Activated T-helper 1 cell treated with anti-CD3 and anti-CD28 coated beads, Interleukin-12 subunit alpha, Interleukin-12 subunit beta, Interleukin-2, Interleukin-4 antibody, amounts not matched to agents 30 ng/mL and 10 ng/mL and 1 ng/mL, durations not matched to agents 14 hours and 24 hours and 36 hours (primary cell): ENCODE measurements around the gene RELA. TPM values are rescaled to one million over a fixed set of nuclear protein-coding genes. Genes with fewer than 3 reads are reported as not detected.
A peak's percentile ranks its signal among the peaks of the same experiment; 100 is the strongest.

ENCODE experiments used
- DNase-seq: peaks from one replicate; pipeline ENCODE4 v3.0.0; 2021; ENCODE audit warnings: low spot score
- H3K27ac Mint-ChIP-seq: one replicate; pipeline ENCODE4 v1.8.0; 2021; ENCODE audit warnings: mild to moderate bottlenecking, mixed read lengths
- H3K27me3 Mint-ChIP-seq: one replicate; pipeline ENCODE4 v1.8.0; 2022; ENCODE audit warnings: mild to moderate bottlenecking, moderate library complexity, mixed read lengths; ENCODE audit not compliant: insufficient read depth
- H3K36me3 Mint-ChIP-seq: one replicate; pipeline ENCODE4 v1.8.0; 2021; ENCODE audit warnings: low read depth, mixed read lengths
- H3K4me1 Mint-ChIP-seq: one replicate; pipeline ENCODE4 v1.8.0; 2021; ENCODE audit warnings: low read depth, mixed read lengths
- H3K4me3 Mint-ChIP-seq: one replicate; pipeline ENCODE4 v1.8.0; 2021; ENCODE audit warnings: mild to moderate bottlenecking, moderate library complexity, mixed read lengths
- H3K9me3 Mint-ChIP-seq: one replicate; pipeline ENCODE4 v1.8.0; 2021; ENCODE audit warnings: mixed read lengths
- intact Hi-C: fragments of 100-400 bp; cut with micrococcal nuclease; formaldehyde crosslinking; loops from one replicate; pipeline ENCODE4 v1.15.1; 2024
- total RNA-seq: library from RNA; stranded (reverse); gene quantifications from 2 replicates; pipeline ENCODE4 v1.2.3, GENCODE V29; 2022

The RELA gene
- total RNA-seq, 1 donor from 2014 or later: 102 TPM

DNA sequence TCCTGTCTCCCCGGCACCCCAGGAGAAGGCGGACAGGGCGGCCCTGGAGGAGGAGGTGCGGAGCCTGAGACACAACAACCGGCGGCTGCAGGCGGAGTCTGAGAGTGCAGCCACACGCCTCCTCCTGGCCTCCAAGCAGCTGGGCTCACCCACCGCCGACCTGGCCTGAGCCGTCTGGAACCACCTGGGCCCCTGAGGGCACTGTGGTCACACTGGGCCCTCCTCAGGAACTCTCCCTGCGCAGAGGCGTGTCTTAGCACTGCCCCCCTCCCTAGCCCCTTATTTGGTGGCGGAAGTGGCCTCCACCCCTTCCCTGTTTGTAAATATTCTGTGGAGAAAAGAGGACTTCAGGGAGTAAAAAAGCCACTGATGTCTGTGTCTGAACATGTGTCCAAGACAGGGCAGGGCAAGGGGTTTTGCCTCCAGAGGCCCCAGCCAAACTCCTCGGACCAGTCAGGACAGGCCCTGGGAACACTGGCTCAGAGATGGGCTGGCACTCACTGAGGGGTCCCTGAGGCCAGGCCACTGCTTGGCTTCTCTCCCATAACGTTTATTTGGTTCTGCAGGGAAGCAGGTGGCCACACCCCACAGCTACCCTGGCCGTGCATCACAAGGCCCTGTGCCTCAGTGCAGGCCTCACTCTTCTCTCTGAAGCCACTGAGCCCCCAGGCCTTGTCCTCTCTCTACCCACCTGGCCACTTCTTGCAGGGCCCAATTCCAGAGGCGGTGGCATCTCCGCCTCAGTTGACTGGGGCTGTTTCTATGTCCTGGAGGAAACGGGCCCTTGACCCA, 12.0 kb downstream of the RELA start:
- H3K4me1 Mint-ChIP-seq: peaks cover 31% of the 10 kb centered on the region
- H3K4me3 Mint-ChIP-seq: no peak overlapping the region
- peaks cover 3% of the 10 kb centered on the region for H3K27me3 Mint-ChIP-seq
- H3K9me3 Mint-ChIP-seq: no peaks in the 10 kb centered on the region
- peak overlapping the region; percentile 21 for H3K27ac Mint-ChIP-seq
- intact Hi-C loops: no loop called here
- peaks cover 29% of the 10 kb centered on the region for H3K36me3 Mint-ChIP-seq
- DNase-seq: no peak

DNA sequence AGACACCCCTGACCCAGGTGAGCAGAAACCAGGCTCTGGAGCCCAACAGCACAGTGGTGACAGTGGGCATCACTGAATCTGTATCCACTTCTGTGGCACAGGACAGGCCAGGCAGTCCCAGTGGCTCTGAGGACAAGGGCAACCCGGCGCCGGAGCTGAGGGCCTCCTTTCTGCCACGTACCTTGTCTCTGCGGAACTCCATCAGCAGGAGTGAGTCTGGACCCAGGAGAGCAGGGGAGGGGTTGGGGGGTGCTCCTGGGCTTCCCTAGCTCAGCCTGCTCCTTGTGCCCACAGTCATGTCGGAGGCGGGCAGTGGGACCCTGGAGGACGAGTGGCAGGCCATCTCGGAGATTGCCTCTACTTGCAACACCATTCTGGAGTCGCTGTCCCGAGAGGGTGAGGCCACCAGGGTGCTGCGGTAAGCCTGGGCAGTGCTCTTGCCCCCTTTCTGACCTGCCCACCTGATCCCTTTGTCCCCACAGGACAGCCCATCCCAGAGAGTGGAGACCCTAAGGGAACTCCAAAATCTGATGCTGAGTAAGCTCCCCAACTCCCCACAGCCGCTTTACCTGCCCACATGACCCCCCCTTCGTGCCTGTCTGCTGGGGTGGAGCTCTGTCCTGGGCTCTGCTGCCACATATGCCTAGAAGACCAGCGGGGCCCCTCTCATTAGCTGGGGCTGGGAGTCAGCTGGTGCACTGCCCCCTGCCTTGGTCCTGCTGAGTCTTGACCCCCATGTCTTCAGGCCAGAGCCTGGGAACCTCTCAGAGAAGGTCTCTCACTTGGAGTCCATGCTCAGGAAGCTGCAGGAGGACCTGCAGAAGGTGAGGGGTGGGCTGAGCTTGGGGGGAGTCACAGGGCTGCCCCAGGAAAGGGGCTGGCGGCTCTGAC, 12.8 kb downstream of the RELA start:
- Mint-ChIP-seq H3K4me1 (peaks cover 28% of the 10 kb centered on the region), H3K4me3 (no peak overlapping the region), H3K27me3 (peaks cover 3% of the 10 kb centered on the region), H3K9me3 (no peaks in the 10 kb centered on the region), H3K36me3 (peaks cover 27% of the 10 kb centered on the region), H3K27ac (no peak overlapping the region)
- no peak for DNase-seq
- intact Hi-C loops: no loop called here

DNA sequence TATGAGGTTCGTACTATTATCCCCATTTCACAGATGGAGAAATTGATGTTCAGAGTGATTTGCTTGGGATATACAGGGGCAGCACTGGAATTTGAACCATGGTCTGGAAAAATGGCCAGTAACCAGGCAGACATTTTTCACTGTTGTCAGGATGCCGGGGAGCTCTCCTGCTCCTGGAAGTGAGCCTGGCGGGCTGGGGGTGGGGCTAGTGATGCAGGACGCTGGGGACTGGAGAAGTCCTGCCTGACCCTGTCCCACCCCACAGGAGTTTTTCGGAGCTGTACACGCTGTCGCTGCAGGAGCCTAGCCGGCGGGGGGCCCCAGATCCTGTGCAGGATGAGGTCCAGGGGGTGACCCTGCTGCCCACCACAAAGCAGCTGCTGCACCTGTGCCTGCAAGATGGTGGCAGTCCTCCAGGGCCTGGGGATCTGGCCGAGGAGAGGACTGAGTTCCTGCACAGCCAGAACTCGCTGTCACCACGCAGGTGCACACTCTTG, 13.7 kb downstream of the RELA start:
- intact Hi-C loops: no loop called here
- peaks cover 32% of the 10 kb centered on the region for H3K36me3 Mint-ChIP-seq
- no peak for DNase-seq
- peaks cover 3% of the 10 kb centered on the region for H3K27me3 Mint-ChIP-seq
- H3K4me3 Mint-ChIP-seq: no peak overlapping the region
- peaks cover 30% of the 10 kb centered on the region for H3K4me1 Mint-ChIP-seq
- H3K27ac Mint-ChIP-seq: no peak overlapping the region
- H3K9me3 Mint-ChIP-seq: no peaks in the 10 kb centered on the region

DNA sequence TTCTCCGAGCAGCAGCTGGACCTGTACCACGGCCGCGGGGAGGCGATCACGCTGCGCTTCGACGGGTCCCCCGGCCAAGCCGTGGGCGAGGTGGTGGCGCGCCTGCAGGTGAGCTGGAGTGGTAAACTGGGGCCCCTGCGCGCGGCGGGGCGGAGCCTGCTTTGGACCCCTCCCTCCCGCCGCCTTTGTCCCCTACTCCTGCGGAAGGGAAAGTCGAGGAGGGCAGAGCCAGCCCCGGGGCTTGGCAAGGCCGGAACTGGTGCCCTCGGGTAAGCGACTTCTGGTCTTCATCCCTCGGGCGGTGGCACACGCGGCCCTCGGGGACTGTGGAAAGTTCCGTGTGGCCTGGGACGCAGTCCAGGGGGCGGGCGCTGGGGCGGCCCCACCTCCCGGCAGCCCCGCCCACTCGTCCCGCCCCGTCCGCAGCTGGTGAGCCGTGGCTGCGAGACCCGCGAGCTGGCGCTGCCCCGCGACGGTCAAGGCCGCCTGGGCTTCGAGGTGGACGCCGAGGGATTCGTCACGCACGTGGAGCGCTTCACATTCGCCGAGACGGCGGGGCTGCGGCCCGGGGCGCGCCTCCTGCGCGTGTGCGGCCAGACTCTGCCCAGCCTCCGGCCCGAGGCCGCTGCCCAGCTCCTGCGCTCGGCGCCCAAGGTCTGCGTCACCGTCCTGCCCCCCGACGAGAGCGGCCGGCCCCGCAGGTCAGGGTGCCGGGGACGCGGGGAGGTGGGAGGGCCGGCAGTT, 15.6 kb downstream of the RELA start:
- H3K27me3 Mint-ChIP-seq: no peaks in the 10 kb centered on the region

DNA sequence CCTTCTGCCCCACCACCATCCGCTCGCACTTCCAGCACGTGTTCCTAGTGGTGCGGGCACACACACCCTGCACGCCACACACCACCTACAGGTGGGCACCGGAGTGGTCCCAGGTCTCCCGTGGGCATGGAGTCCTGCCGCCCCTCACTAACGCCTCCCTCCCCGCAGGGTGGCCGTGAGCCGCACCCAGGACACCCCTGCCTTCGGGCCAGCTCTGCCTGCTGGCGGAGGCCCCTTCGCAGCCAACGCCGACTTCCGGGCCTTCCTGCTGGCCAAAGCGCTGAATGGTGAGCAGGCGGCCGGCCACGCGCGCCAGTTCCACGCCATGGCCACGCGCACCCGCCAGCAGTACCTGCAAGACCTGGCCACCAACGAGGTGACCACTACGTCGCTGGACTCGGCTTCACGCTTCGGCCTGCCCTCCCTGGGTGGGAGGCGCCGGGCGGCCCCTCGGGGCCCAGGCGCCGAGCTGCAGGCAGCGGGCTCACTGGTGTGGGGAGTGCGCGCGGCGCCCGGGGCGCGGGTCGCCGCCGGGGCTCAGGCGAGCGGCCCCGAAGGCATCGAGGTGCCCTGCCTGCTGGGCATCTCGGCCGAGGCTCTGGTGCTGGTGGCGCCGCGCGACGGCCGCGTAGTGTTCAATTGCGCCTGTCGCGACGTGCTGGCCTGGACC, 16.3 kb downstream of the RELA start:
- intact Hi-C loops: no loop called here
- no peak for DNase-seq
- Mint-ChIP-seq H3K36me3 (peaks cover 32% of the 10 kb centered on the region), H3K4me1 (peaks cover 23% of the 10 kb centered on the region), H3K4me3 (no peak overlapping the region), H3K27me3 (no peaks in the 10 kb centered on the region), H3K27ac (no peak overlapping the region), H3K9me3 (no peaks in the 10 kb centered on the region)

More for the DNA sequence above, 15.6 kb downstream of the RELA start:
- no peak overlapping the region for H3K27ac Mint-ChIP-seq
- DNase-seq: no peak
- intact Hi-C loops: no loop called here
- peaks cover 29% of the 10 kb centered on the region for H3K36me3 Mint-ChIP-seq
- no peak overlapping the region for H3K4me3 Mint-ChIP-seq
- H3K9me3 Mint-ChIP-seq: no peaks in the 10 kb centered on the region
- H3K4me1 Mint-ChIP-seq: peaks cover 24% of the 10 kb centered on the region

DNA sequence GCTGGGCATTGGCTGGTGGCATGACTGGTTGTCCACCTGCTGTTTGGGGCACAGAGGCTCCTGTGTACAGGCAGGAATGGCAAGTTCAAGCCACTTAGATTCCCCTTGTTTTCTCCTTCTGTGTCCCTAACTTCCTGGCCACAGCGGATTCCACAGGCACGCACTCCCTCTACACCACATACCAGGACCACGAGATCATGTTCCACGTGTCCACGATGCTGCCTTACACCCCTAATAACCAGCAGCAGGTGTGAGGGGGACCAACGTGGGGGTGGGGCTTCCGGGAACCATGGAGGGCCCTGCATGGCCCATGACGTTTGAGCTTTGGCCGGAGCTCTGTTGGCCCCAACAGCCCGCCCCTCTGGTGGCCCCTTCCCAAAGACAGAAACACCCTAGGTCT, 17.0 kb downstream of the RELA start:
- intact Hi-C loops: no loop called here
- H3K36me3 Mint-ChIP-seq: peaks cover 31% of the 10 kb centered on the region
- H3K4me1 Mint-ChIP-seq: peaks cover 20% of the 10 kb centered on the region

DNA sequence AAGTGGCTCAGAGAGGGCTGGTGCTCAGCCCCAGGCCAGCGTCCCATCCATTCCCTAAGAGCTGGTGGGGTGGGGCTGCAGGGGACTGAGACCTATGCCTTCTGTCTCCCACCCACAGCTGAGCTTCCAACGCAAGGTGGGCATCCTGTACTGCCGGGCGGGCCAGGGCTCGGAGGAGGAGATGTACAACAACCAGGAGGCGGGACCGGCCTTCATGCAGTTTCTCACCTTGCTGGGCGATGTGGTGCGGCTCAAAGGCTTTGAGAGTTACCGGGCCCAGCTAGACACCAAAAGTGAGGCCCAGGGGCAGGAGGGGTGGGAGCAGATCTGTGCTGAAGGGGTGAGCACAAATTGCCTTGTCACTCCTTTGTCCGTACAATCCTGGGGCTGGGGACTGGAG, 17.9 kb downstream of the RELA start:
- DNase-seq: no peak
- no peaks in the 10 kb centered on the region for H3K9me3 Mint-ChIP-seq
- H3K27ac Mint-ChIP-seq: no peak overlapping the region

More for the DNA sequence above, 17.0 kb downstream of the RELA start:
- no peaks in the 10 kb centered on the region for H3K9me3 Mint-ChIP-seq
- H3K27ac Mint-ChIP-seq: no peak overlapping the region
- no peak overlapping the region for H3K4me3 Mint-ChIP-seq
- DNase-seq: no peak
- H3K27me3 Mint-ChIP-seq: no peaks in the 10 kb centered on the region

DNA sequence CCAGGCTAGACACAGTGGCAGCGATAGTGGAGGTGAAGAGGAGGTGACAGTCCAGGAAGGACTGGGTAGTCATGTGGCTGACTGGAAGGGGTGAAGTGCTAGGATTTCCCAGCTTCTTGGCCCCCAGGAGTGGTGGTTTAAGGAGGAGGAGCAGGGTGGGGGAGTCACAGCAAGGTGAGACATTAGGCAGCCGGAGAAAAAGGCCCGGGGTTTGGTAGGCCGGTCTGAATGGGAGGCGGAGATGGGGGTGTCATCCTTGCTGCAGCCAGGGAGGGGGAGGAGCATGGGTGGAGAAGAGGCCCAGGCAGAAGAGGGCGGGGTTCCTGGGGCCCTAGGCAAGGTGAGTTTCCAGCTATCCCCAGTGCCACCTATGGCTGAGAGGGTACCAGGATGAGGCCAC, 18.7 kb downstream of the RELA start:
- intact Hi-C loops: no loop called here
- Mint-ChIP-seq H3K4me3 (no peak overlapping the region), H3K27me3 (no peaks in the 10 kb centered on the region), H3K27ac (peak overlapping the region; percentile 61), H3K4me1 (peaks cover 29% of the 10 kb centered on the region), H3K9me3 (no peaks in the 10 kb centered on the region), H3K36me3 (peaks cover 31% of the 10 kb centered on the region)
- no peak for DNase-seq

More for the DNA sequence above, 17.9 kb downstream of the RELA start:
- H3K36me3 Mint-ChIP-seq: peaks cover 31% of the 10 kb centered on the region
- peaks cover 23% of the 10 kb centered on the region for H3K4me1 Mint-ChIP-seq
- intact Hi-C loops: no loop called here
- no peaks in the 10 kb centered on the region for H3K27me3 Mint-ChIP-seq
- no peak overlapping the region for H3K4me3 Mint-ChIP-seq

DNA sequence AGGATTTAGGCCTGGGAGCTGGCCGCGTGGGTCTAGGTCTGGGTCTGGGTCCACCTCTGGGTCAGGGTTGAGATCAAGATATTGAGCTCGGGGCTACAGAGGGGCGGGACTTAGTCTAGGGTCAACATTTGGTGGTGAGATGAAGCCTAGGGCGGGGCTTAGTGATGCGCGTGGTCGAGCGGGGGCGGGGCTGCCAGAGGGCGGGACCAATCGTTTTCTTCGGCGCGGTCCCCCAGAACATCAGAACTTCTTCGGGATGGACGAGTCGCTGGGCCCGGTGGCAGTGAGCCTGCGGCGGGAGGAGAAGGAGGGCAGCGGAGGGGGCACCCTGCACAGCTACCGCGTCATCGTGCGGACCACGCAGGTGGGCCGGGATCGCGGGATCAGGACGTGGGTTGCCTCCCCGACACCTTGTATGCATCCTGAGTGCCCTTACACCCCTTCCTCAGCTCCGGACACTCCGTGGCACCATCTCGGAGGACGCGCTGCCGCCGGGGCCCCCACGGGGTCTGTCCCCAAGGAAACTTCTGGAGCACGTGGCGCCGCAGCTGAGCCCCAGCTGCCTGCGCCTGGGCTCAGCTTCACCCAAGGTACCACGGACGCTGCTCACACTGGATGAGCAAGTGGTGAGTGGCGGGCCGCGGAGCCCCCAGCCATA, 20.6 kb downstream of the RELA start:
- Mint-ChIP-seq H3K4me1 (peaks cover 43% of the 10 kb centered on the region), H3K36me3 (peaks cover 30% of the 10 kb centered on the region), H3K27ac (peak overlapping the region; percentile 78), H3K27me3 (no peaks in the 10 kb centered on the region), H3K4me3 (peak overlapping the region; percentile 76), H3K9me3 (no peaks in the 10 kb centered on the region)
- intact Hi-C loops: no loop called here
- DNase-seq: no peak

DNA sequence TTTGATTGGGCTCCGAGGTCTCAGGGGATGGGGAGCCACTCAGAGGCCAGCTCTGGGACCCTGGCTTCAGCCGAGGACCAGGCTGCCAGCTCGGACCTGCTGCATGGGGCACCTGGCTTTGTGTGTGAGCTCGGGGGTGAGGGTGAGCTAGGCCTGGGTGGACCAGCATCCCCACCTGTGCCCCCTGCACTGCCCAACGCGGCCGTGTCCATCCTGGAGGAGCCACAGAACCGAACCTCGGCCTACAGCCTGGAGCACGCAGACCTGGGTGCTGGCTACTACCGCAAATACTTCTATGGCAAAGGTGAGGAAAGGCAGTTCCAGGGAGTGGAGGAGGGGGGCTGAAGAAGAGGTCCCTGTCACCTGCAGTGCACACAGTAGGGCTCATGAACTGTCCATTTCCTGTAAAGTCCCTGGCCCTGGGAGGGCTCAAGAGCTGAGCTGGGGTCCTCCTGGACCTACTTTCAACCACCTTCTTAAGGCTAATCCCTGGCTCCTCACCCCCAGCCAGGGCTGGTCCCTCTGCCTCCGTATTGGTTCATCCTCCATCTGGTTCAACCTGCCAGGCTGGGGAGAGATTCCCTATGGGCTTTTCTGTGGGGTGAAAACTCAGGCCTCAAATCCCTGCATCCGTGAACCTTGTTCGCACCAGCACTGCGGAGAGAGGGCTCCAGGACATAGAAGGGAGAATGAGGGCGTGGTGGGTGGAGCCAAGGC, 21.3 kb downstream of the RELA start:
- intact Hi-C loops: no loop called here
- Mint-ChIP-seq H3K9me3 (no peaks in the 10 kb centered on the region), H3K4me1 (peaks cover 48% of the 10 kb centered on the region), H3K36me3 (peaks cover 34% of the 10 kb centered on the region), H3K4me3 (peak overlapping the region; percentile 76), H3K27me3 (no peaks in the 10 kb centered on the region), H3K27ac (peak overlapping the region; percentile 78)
- DNase-seq: no peak

DNA sequence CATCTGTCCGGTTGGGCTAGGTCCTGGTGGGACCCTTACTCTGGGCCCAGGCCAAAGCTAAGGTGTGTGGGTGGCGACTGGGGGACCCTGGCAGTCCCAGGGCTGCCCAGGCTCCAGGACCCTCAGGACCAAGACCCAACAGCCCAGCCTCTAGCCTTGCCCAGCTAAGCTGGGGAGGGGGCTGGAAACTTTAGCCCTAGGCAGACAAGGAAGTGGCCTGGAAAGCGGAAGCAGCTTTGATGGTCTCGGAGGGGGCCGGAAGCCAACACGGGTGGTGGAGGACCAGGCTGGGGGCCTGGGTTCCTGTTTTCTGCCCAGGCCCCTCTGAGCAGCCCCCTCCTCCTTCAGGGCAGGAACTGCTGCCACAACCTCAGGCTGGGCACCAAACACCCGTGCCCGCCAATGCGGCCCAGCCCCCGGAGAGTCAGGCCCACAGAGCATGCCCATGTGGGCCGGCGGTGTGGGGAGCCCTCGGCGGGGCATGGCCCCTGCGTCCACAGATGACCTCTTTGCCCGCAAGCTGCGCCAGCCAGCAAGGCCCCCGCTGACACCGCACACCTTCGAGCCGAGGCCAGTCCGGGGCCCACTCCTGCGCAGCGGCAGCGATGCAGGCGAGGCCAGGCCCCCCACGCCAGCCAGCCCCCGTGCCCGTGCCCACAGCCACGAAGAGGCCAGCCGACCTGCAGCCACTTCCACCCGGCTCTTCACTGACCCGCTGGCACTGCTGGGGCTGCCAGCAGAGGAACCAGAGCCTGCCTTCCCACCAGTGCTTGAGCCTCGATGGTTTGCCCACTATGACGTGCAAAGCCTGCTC, 22.0 kb downstream of the RELA start:
- Mint-ChIP-seq H3K36me3 (peaks cover 33% of the 10 kb centered on the region), H3K4me3 (peak overlapping the region; percentile 82), H3K27me3 (no peaks in the 10 kb centered on the region), H3K27ac (peak overlapping the region; percentile 83), H3K9me3 (no peaks in the 10 kb centered on the region), H3K4me1 (peaks cover 48% of the 10 kb centered on the region)
- intact Hi-C loops: no loop called here
- no peak for DNase-seq
